ENCODE measurements around the gene CLIP1.
"Not testable (repeated sequence)": the region's sequence is repeated elsewhere in the genome, so short reads cannot be mapped to it uniquely, and the experiment has no call there.

CLIP1 gene

GRCh38 chr12:122387887-122388286 lies 34.6 kb downstream of the CLIP1 start:
- H3K4me3 ChIP-seq (ENCODE audit: low read depth, low read length): no peak overlapping the region
- no peak for DNase-seq (ENCODE audit: low read depth)
- no peak for TF ChIP-seq POLR2A (IDR thresholded peaks at IDR 0.05; ENCODE audit: extremely low read depth, insufficient read length)
- no peak for TF ChIP-seq MAX (IDR thresholded peaks at IDR 0.05; ENCODE audit: low read depth, low read length)
- no peak for TF ChIP-seq MYC (IDR thresholded peaks at IDR 0.05; ENCODE audit: low read depth, low read length)
- TF ChIP-seq CTCF (IDR thresholded peaks at IDR 0.05; ENCODE audit: low read depth, low read length): no peak

GRCh38 chr12:122385171-122386016 lies 37.1 kb downstream of the CLIP1 start:
- TF ChIP-seq CTCF (IDR thresholded peaks at IDR 0.05; ENCODE audit: low read depth, low read length) (no peak), POLR2A (IDR thresholded peaks at IDR 0.05; ENCODE audit: extremely low read depth, insufficient read length) (no peak), MYC (IDR thresholded peaks at IDR 0.05; ENCODE audit: low read depth, low read length) (no peak), MAX (IDR thresholded peaks at IDR 0.05; ENCODE audit: low read depth, low read length) (no peak)
- peak; percentile 30 for DNase-seq (ENCODE audit: low read depth)
- no peak overlapping the region for H3K4me3 ChIP-seq (ENCODE audit: low read depth, low read length)

- no peak for DNase-seq (ENCODE audit: low read depth)
- no peak overlapping the region for H3K4me3 ChIP-seq (ENCODE audit: low read depth, low read length)
- TF ChIP-seq MYC (IDR thresholded peaks at IDR 0.05; ENCODE audit: low read depth, low read length): no peak
- no peak for TF ChIP-seq CTCF (IDR thresholded peaks at IDR 0.05; ENCODE audit: low read depth, low read length)
- TF ChIP-seq MAX (IDR thresholded peaks at IDR 0.05; ENCODE audit: low read depth, low read length): no peak
- TF ChIP-seq POLR2A (IDR thresholded peaks at IDR 0.05; ENCODE audit: extremely low read depth, insufficient read length): no peak
Measured at GRCh38 chr12:122382919-122383350, 39.5 kb downstream of the CLIP1 start.

GRCh38 chr12:122381021-122381420 lies 41.4 kb downstream of the CLIP1 start:
- peak overlapping the region; percentile 1 for H3K4me3 ChIP-seq (ENCODE audit: low read depth, low read length)
- DNase-seq (ENCODE audit: low read depth): no peak
- TF ChIP-seq POLR2A (IDR thresholded peaks at IDR 0.05; ENCODE audit: extremely low read depth, insufficient read length): no peak
- TF ChIP-seq CTCF (IDR thresholded peaks at IDR 0.05; ENCODE audit: low read depth, low read length): no peak
- no peak for TF ChIP-seq MAX (IDR thresholded peaks at IDR 0.05; ENCODE audit: low read depth, low read length)
- no peak for TF ChIP-seq MYC (IDR thresholded peaks at IDR 0.05; ENCODE audit: low read depth, low read length)

- not testable (repeated sequence) for DNase-seq (ENCODE audit: low read depth); H3K4me3 ChIP-seq (ENCODE audit: low read depth, low read length)
Measured at GRCh38 chr12:122376751-122377150, 45.7 kb downstream of the CLIP1 start.

- TF ChIP-seq MYC (IDR thresholded peaks at IDR 0.05; ENCODE audit: low read depth, low read length): no peak
- no peak for TF ChIP-seq MAX (IDR thresholded peaks at IDR 0.05; ENCODE audit: low read depth, low read length)
- TF ChIP-seq POLR2A (IDR thresholded peaks at IDR 0.05; ENCODE audit: extremely low read depth, insufficient read length): no peak
- no peak for TF ChIP-seq CTCF (IDR thresholded peaks at IDR 0.05; ENCODE audit: low read depth, low read length)
- H3K4me3 ChIP-seq (ENCODE audit: low read depth, low read length): no peak overlapping the region
- no peak for DNase-seq (ENCODE audit: low read depth)
Measured at GRCh38 chr12:122374707-122375106, 47.8 kb downstream of the CLIP1 start.
